Measurements from ENCODE around the gene MSL1.

Gene MSL1, protein sequence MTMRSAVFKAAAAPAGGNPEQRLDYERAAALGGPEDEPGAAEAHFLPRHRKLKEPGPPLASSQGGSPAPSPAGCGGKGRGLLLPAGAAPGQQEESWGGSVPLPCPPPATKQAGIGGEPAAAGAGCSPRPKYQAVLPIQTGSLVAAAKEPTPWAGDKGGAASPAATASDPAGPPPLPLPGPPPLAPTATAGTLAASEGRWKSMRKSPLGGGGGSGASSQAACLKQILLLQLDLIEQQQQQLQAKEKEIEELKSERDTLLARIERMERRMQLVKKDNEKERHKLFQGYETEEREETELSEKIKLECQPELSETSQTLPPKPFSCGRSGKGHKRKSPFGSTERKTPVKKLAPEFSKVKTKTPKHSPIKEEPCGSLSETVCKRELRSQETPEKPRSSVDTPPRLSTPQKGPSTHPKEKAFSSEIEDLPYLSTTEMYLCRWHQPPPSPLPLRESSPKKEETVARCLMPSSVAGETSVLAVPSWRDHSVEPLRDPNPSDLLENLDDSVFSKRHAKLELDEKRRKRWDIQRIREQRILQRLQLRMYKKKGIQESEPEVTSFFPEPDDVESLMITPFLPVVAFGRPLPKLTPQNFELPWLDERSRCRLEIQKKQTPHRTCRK

DNA sequence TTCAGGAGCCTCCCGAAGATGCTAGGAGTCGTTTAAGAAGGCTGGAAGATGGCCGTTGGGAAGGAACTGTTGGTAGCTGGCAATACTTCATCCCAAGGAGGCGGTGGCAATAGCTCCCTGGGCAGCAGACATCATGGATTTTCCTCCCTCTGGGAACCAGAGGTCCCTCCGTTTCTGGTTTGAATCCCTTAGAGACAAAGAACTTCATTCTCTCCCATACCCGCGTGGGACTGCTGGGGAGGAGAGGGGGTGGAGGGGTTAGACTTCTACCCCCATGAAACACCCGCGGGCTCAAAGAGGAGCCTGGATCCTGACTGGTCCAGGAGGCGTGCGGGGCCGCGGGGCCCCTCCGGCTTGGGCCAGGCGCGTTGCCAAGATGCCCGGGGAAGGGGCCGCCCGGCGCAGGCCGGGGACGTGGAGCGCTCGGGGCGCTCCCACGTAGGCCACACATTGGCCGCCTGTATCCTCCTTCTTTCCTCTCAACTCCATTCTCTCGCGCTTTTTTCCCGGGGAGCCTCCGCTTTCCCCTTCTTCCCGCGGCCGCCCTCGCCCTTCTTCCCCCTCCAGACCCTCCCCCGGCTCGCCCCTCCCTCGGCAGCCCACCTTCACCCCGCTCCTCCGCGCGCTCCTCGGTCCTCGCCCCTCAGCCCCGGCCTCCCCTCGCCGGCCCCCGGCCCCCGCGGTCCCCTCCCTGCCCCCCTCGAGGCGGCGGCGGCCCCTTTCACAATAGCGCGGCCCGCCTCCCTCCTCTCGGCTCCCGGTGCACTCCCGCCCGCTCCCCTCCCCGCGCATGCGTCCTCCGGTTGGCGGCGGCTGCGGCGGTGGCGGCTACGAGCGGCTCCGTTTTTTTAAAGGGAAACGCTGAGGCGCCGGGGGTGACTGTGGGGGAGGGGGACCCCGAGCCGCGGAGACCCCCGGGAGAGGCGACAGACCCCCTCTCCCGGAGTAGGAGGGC lies at the start of gene MSL1:
Gene MSL1 (plus strand): TSS at position 791 of the 955 bp plus-strand sequence. CDS start 642 bp downstream, outside the sequence.
- peak; percentile 81 for DNase-seq

DNA sequence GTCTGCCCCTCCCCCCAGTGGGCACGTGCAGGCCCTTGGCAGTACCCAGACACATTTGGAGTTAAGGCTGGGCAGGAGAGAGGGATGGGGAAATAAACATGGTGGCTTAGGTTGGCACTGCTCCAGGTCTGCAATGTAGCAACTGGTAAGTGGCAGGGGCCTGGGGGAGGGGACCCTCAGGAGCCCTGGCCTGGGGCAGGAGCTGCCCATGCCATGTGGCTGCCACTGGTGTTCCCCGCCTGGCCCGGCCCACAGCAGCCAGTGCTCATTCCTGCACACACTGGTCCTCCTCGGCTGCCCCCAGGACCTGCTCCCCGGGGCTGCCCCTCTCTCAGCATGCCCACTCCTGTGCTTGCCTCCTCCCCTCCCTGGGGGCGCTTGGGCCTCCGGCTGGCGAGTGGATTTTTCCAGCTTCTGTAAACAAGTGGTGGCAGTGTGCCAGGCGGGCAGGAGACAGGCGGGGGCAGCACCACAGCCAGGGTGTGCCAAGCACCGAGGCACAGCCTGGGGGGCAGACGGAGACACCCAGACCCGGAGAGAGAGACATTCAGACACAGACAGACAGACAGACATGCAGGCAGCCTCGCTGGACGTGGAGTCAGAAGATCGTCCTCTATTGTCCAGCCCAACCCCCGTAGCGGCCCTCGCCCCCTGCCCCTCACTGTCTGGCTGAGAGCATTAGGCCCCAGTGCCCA lies 49.6 kb upstream of the MSL1 start:
- peak; percentile 96 for DNase-seq

DNA sequence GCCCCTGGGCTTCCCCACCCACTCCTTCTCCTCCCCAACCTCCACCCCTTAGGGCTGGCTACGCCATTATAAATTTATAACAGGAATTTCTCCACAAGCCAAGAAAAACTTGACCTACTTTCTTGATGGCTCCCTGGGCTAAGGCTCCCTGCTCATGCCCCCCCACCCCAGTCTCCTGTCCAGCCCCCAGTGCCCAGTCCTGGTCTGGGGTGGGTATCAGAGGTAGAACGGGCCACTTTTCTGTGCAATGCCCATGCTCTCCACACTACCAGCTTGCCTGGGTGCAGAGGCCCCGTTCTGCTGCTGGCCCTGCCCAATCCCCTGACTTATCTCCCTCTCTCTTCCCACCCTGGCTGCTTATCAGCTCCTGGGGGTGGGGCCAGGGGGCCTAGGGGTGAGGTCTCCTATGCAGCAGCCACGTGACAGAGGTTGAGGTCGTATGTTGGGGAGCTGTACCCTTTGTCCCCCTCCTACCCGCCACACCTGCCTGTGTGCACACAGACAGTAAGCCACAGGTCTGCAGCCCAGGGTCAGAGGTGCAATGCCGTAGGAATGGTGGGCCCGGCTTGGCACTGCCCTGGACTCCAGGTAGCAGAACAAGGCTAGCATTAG lies 48.9 kb upstream of the MSL1 start:
- peak; percentile 34 for DNase-seq

DNA sequence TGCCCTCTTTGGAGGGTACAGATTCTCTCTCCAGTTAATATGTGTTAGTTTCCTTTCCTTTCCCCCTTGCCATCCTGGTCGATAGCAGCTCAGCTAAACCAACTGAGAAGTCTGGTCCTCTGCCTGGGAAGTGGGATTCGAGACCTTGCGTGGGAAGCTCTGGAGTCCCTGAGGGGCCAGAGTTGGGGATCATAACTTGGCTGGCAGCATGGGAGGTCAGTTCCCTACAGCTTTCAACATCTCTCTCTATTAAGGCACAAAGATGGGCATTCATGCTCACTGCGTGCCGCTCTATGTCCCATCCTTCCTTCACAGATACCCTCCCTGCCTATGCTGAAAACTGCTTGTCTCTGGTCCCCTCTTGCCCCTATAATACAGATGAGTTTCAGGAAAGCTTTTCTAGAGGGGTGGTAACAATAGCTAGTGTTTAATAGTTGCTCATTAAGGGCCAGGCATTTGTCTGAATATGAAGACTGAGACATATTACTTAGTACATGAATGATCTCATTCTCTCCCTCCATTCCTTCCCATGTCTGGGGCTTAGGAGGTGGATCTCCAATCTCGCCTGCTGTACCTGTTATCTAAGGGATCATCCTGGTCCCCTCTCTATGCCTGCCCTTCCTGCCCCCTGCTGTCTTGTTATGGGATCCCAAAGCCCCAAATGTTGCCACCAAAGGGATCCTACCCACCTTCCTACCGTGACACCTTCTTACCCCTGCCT lies 48.2 kb upstream of the MSL1 start:
- no peak for DNase-seq

DNA sequence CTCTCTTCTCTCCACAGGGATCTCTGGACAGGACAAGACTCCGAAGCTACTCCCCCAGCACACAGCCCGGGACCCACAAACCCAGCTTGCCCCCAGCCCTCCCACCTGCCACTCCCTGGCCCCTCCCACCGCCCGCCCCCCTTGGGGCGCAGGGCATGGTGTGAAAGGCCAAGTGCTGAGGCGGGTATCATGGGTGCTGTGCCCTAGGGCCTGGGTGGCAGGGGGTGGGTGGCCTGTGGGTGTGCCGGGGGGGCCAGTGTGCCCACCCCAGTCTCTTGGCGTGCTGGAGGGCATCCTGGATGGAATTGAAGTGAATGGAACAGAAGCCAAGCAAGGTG lies 47.6 kb upstream of the MSL1 start:
- DNase-seq: no peak

DNA sequence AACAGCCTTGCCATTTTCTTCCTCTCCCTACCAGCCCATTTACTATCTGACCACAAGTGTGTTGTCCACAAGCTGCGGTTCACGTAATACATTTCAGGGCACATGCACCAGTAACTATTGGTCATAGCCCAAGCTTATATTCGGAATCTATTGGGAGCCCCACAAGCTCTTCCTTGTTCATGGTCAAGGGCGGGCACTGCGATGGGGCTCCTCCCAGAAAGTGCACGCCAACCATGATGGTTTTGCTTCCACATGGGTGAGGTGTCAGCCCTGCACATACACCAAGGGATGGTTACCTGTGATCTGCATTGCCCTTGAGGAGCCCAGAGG lies 46.9 kb upstream of the MSL1 start:
- DNase-seq: no peak

DNA sequence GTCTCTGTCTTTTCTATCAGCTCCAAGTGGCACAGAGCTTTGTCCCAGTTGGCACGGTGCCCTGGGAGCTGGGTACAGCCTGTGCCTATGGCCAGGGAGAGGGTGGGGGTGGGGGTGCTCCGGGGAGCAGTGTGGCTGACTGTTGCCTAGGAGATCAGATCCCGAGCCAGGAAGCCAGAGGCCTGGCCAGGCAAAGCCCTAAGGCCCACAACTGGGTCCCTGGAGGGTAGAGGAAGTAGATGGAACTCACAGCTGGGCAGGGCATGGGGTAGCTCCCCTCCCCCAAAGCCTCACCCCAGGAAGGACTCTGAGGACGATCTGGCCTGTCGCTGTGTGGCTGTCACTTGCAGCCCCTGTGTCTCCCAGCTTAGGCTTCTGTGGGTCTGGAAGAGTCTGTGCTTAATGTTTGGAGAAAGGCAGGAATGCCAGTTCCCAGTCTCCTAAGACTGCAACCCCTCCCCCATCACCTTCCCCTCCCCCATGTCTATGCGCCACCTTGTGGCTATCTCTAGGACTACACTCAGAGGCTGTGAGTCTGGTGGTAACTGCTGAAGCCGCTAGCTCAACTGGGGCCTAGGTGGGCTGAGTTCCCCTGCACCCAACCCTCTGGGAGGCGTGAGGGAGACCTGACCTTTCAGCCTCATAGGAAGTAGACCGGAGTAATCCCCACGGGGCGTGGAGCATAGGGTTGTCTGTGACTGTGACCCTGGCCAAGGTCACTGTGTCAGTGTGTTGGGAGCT lies 46.4 kb upstream of the MSL1 start:
- DNase-seq: peak; percentile 89

DNA sequence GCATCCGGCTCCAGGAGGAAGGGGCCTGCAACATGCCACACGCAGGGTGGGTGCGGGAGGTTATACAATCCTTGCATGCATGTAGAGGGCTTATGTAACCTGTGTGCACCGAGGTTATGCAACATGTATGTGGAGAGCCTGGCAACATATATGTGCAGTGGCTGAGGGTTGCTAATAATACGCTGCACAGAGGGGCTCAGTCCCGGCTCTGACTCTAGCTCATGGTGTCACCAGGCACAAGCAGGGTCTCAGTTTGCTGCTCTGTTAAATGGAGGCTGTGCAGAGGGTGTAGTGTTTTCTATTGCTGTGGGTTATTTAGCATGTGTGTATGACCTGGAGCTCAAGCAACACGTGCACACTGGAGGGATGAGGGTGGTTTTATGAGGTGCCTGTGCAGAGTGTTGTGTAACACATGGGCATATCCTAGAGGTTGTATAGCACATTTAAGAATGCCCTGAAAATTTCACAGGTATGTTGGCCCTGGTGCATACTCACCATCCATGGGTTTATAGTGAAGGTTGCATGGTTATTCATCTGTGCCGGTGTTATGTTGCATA lies 45.8 kb upstream of the MSL1 start:
- no peak for DNase-seq

DNA sequence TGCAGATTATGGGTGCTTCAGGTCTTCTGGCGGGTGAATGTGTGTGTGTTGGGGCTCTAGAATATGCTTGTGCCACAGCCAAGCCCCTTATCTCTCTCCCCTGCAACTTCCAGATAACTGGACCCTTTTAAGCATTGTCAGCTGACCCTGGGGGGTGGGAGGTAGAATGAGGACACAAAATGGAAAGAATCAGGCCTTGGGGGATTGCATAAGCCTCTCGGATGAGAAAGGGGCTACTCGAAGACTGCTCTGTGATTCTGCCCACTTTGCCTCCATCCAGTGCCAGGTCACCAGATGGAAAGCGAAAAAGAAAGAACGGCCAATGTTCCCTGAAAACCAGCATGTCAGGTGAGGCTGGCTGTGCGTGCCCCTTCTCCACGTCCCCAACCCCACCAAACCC lies 45.2 kb upstream of the MSL1 start:
- no peak for DNase-seq

DNA sequence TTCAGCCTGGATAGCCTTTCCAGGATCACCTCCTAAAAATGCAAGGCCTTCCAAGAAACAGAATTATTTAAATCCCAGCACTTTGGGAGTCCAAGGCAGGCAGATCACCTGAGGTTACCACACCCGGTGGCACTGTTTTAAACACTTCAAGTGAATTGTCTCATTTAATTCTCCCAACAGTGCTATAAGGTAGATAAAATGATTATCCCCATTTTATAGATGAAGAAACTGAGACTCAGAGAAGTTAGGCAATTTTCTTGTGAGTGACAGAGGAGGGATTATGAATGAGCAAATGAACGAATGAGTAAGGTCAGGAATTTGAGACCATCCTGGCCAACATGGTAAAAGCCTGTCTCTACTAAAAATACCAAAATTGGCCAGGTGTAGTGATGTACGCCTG lies 42.2 kb upstream of the MSL1 start:
- DNase-seq: no peak

DNA sequence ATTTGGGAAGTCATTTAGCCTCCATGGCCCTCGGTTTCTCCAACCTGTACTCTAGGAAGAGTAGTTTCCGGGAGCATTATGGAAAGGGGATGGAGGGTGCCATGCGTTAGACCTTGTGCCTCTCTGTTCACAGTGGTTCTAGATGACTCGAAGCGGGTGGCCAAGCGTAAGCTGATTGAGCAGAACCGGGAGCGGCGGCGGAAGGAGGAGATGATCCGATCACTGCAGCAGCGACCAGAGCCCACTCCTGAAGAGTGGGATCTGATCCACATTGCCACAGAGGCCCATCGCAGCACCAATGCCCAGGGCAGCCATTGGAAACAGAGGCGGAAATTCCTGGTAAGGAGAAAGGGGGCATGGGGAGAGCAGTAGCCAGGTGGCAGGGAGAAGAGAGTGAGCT lies 37.3 kb upstream of the MSL1 start:
- DNase-seq: no peak

DNA sequence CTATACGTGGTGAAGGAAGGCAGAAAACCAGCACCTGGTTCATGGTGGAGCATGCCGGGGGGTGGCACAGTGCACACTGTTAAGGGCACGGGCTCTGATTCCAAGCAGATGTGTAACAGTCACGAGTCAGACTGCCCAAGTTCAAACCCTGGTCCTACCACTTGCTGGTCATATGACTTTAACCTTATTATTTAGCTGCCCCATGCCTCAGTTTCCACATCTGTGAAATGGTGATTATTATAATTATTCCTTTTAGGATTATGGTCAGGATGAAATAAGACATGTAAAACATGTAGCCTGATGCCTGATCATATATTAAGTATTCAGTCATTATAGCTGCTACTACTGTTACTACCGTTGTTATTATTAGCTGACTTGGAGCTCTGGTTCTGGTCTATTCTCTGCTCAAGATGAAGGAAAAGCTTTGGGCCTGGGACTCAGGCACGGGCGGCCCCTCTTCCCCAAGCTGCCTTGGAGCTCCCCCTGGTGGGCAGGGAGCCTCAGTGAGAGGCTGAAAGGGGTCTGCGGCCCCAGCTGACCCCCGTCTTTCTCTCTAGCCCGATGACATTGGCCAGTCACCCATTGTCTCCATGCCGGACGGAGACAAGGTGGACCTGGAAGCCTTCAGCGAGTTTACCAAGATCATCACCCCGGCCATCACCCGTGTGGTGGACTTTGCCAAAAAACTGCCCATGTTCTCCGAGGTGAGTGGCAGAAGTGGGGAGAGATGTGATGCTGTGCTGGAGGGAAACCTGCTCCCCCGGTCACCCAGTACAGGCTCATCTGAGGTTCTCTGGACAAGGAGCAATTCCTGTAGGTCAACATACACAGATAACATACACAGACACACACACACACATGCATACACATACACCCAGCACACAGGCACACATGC lies 35.4 kb upstream of the MSL1 start:
- DNase-seq: peak; percentile 43

DNA sequence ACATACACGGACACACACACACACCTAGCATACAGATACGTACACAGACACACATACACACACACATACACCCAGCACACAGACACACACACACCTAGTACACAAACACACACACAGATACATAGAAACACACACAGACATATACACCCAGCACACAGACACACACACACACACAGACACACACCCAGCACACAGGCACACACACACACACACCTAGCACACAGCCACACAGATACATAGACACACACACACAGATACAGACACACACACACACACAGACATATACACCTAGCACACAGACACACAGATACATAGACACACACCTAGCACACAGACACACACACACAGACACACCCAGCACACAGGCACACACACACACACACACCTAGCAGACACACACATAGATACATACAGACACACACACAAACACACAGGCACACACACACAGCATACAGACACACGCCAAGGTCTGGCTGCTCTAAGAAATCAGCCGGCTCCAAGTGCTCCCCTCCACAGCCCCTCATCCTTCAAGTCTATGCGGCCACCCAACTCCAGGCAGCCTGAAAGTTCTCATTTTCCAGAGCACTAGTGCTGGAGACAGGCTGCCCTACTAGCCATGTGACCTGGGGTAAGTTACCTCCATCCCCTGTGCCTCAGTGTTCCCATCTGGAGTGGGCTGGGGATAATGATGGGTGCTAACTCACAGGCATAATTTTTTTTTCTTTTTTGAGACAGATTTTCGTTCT lies 34.5 kb upstream of the MSL1 start:
- no peak for DNase-seq

DNA sequence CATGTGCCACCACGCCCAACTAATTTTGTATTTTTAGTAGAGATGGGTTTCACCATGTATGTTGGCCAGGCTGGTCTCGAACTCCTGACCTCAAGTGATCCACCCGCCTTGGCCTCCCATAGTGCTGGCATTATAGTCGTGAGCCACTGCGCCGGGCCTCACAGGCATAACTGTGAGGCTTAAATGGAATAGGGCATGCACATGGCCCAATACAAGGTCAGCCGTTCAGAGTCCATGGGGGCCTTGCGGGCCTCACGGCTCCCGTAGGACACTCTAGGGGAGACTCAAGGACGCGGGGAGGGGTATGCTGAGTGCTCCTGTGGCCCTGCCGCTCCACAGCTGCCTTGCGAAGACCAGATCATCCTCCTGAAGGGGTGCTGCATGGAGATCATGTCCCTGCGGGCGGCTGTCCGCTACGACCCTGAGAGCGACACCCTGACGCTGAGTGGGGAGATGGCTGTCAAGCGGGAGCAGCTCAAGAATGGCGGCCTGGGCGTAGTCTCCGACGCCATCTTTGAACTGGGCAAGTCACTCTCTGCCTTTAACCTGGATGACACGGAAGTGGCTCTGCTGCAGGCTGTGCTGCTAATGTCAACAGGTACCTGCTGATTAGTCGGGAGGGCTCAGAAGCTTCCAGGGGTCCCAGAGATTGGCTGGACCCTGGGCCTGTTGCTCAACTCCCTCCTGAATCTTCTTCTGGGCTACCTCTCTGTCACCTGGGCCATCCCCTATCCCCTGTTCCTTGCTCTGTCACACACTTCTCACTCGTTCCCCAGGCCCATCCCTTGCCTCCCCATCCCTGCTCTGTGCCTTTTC lies 33.7 kb upstream of the MSL1 start:
- DNase-seq: no peak

DNA sequence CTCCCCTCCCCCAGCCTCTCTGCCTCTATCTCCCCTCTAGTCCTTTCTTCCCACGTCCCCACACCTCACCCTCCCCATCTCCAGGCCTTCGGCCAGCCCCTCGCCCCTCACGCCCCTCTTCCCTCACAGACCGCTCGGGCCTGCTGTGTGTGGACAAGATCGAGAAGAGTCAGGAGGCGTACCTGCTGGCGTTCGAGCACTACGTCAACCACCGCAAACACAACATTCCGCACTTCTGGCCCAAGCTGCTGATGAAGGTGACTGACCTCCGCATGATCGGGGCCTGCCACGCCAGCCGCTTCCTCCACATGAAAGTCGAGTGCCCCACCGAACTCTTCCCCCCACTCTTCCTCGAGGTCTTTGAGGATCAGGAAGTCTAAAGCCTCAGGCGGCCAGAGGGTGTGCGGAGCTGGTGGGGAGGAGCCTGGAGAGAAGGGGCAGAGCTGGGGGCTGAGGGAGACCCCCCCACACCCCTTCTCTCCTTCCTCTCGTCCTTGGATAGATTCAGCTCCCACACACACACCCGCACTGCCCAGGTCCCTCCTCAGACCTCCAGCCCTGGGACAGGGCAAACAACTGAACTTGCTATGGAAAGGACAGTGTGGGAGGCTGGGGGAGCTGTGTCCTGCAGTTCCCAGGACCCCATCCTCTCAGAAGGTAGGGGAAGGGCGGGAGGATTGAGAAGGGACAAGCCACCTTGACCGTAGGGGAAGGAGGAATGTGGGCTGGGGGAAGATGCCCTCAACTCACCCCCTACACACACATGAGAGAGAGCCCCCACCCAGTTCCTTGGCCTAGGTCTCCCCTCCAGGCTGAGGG lies 32.5 kb upstream of the MSL1 start:
- DNase-seq: no peak

DNA sequence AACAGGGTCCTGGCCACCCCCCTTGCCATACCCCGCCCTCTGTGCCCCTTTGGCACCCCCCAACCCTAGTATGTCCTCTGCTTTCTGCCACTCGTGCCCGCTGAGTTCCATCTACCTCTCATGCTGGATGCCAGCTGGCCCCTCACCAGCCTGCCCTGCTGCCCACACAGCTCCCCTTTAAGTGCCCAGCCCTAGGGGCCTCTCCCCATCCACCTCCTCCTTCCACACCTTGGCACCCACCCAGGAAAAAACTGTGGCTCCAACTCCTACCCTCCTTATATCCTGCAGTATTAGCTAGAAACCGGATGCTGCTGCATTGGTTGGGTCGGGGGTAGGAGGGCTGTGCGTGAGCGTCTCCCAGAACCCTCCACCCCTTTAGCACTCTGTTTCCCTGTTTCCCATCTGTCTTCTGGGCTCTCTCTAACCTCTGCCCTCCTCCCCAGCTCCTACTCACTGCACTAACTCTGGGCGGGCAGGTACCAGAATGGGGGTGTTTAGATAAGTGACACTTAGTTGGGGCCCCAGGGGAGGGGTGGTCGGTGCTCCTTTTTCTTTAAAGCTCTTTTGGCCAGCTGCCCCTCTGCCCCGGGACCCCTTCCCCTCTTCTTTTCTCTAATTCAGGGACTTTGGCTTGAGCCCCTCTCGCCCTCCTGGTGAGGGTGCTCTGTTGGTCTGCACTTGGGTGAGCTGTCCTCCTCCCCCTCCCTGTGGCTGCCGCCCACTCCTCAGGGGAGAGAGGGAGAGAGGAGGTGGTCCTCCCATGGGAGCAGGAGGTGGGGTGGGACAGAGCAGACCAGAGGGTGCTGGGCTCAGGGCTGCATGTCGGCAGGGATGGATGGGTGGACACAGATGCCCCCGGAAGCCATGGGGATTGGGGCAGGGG lies 31.3 kb upstream of the MSL1 start:
- no peak for DNase-seq
